HuH-7.5 (cell line): ENCODE measurements around the gene CPED1.

Experiments used
- DNase-seq: peaks from one replicate; pipeline ENCODE4 v3.0.0; 2011; ENCODE audit warnings: low spot score

The CPED1 gene

DNA sequence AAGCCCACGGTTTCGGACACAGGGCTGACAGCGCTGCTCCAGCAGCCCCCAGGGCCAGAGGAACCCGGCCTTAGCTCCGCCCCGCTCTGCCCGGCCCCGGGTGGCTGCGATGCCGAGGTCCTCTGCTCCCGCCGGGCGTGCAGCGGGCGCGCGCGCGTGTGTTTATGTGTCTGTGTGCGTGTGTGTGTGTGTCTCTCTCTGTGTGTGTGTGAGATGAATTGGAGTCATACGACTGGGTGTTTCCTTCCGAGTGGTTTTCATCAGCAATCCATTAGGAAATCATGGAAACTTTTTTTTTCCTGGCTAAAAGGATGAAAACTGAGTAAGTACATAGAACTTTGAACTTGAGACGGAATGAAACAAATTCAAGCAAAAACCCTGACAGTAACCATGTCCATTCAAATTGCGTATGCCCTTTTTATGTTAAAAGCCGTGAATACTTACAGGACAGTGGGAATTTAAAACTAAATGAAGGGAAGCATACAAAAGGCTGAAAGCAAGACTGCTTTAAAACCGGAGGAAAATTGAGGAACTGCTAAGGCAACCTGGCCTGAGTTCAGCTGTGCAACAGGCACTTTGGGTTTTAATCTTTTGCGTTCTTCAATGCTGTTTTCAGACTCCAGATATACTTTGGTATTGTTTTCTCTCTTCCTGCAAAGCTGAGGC lies at the start of gene CPED1:
TSS of gene CPED1 (plus strand) at position 121 of the 666 bp plus-strand sequence. CDS start 911 bp downstream, outside the sequence.
- peak; percentile 32 for DNase-seq

DNA sequence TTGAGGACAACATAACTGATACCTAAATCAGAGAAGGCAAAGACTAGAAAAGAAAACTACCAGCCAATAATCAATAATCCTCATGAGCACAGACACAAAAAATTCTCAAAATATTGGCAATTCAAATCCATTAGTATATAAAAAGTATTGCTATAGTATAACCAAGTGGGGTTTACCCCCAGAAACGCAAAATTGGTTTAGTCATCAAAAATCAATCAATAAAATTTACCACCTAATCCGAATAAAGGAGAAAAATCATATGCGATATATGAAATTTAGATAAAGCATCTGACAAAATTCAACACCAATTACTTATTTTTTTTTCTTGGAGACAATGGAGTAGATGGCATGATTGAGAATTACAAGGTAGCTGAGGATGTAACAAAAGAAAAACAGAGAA lies 49.2 kb upstream of the CPED1 start:
- DNase-seq = no peak

DNA sequence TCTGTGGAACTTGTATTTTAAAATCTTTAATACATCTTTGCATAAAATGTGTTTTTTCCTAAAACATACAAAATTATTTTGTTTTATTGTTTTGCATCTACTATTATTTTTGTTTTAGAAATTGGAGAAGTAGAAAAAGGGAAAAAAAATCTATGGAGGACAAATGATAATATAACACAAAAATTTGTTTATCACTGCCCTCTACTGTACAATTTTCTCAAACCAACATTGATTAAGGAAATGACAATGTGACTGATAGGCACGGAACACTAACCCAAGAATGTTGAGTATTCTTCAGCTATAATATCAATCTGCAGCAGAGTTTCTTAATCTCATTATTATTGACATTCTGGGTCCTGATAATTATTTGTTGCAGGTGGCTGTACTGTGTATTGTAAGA lies 47.4 kb upstream of the CPED1 start:
- DNase-seq = no peak

DNA sequence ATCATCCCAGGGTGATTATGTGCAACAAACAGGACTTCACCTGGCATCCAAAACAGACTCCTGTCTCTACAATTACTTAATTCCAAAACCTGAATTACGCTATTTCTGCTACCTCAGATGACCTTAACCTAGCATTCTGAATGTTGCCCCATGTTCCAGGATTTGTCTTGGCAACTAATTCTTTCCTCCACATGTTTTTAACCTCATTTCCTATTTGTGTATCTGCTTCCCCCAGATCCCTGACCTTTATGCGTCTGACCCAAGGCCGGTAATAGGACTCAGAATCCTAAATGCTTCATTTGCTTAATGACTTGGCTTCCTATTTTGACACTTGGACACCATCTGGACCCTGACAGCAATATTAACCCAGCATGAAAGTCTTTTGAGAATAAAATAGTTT lies 46.7 kb upstream of the CPED1 start:
- no peak for DNase-seq

DNA sequence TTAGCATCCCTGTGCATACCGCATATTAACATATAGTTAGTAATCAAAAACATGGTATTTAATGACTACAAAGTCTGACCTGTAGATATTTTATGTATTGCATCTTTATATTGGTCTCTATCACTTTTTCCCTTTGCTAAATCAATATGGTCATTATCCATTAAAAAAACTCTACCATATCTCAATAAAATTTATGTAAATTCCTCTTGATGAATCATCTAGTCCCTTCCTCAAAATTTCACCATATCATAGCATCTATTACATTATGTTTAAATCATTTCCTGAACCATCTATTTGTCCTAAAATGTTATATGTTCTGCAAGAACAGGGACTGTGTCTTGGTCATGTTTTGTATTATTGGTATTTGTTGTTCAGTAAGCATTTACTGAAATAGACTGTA lies 45.6 kb upstream of the CPED1 start:
- no peak for DNase-seq

DNA sequence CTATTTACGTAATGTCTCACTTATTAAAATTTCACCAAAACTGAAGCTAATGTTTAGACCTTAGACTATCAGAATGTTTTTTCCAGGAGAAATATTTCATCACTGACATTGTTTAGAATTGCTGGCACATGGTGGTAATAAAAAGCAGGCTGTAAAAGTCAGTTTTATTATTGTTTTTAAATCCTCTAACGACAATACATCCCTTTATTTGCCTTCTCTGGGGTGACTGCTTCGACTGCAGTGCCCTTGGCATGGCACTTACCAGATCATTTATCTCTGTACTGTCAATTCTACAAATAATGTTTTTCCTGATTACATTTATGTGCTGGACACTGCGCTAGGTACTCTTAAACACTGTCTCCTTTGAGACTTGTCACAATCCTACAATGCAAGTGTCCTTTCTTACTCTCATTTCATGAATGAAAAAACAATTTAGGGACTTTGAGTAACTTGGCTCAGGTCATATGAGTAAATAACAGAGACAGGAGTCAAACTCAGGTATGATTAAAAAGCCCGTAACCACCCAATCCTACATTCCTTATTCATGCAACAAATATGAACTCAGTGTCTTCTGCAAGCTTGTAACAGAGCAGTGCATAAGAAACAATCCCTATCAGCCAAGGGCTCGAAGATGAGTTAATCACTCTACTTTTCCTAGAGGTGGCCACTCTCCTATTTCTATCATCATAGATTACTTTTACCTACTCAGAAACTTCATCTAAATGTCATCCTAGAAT lies 43.5 kb upstream of the CPED1 start:
- no peak for DNase-seq

DNA sequence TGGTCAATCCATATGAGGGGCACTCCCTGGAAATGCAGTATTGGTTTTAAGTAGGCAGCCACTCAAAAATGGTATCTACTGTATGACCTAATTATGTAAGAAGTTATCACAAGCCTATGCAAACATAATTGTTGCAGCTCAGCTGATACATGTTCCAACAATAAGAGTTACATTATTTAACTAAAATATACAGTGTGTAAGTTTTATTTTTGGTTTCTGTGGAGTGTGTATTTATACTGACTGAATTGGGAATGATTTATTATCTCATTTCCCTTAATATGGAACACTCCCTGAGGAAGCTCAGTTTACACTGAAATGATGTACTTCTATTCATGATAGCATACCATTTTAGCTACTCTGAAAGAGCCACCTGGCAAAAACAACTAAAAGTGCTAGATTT lies 40.5 kb upstream of the CPED1 start:
- no peak for DNase-seq

DNA sequence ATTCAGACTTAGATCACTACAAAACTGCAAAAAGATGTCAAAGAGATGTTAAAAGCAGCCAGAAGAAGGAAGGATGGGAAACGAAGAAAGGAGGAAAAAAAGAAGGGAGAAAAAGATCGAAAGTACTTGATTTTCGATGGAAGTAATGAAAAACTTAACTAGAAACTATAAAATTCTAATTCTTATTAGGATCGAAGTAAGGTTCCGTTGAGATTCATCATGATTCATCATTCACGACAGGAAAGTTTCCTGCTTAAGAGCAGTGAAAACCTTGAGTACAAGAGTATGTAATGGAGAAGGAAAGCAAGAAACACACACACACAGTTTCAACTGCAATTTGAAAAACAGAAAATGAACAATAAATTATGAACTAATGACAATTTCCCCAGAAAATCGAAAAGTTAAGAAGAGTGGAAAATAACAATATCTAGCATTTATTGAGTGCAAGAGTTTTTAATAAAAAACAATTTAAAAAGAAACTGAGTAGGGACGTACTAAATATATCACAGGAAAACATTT lies 39.1 kb upstream of the CPED1 start:
- DNase-seq = no peak

DNA sequence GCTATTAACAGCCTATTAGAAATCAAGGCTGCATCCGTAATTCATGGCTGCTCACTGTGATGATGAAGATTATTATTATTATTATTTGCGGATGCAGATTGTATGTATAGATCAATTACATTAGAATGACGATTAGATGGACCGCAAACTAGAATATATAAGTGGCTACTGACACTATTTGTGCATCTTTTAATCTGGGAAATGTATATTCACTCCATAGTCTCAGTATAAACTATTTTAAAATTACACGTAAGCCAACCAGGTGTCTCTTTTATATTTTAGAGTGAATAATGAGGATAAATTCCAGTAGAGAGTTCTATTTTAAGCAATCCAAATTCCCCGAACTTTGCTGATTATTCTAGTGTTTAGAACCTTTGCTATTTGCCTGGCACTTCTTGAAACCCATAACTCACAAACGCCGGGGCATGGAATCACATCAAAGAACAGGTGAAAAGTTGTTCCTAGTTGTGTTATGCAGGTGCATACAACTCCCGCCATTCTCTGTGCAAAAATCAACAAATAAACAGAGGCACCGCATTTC lies 38.4 kb upstream of the CPED1 start:
- no peak for DNase-seq

DNA sequence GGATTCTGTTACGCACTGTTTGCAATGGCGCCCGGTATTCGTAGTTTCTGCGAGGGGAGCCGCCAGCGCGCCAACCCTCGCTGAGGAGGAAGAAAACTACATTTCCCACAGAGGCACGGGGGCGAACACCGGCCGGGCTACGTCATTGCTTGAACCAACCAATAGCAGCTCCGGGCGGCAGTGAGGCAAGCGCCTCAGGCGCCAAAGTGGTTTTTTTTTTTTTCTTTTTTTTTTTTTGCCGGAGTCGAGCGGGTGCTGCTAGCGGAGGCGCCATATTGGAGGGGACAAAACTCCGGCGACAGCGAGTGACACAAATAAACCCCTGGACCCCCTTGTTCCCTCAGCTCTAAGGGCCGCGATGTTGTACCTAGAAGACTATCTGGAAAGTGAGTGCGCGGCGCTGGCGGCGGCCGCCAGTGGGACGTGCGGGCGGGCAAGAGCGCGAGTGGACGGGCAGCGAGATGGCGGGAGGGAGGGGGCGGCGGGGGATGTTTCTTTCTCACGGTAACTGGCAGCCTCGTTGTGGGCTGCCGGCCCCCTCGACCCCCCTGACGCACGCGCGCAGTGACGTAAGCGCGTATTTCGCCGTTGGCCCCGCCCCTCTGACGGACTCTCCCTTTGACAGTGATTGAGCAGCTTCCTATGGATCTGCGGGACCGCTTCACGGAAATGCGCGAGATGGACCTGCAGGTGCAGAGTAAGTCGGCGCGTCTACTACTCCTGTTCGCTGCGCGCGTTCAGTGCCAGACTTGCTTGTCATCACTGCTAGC lies 37.8 kb upstream of the CPED1 start, which contains the start of gene ING3:
TSS of gene ING3 (plus strand) at position 239 of the 770 bp plus-strand sequence. CDS start at position 359, 120 bp downstream.
- DNase-seq = peak; percentile 70

DNA sequence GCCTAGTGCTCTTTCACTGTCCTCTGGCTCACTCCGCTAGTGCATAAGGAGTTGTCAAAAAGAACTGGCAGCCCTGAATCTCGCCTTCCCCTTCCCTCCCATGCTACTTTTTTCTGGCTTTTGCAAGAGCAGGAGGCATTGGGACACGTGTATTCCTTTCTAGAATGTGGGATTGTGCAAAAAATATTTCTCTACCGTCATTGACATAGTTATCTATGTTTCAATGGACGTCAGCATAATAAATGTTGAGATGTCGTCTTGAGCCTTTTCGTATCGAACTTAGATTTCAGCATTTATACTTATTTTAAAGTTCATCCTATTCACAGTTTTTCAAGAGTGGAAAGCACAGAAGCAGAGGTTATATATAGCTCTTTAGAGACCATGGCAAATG lies 37.2 kb upstream of the CPED1 start:
- no peak for DNase-seq

DNA sequence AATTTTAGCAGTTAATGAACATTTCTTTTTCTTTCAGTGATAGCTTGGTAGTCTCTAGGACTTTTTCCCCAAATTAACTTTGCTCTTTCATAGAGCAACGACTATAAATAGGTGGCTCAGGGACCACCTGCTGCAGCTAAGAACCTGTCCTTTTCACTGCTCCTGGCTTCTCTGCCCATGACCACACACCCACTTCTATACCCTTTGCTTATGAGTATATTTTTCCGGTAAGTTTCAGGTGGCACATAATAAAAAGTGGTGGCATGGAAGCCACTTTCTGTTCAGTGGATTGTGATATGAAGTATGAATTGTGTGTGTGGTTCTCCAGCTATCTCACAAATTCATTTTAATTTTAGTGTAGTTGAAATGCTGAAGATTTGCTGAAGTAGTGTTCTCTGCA lies 36.7 kb upstream of the CPED1 start:
- DNase-seq = no peak

DNA sequence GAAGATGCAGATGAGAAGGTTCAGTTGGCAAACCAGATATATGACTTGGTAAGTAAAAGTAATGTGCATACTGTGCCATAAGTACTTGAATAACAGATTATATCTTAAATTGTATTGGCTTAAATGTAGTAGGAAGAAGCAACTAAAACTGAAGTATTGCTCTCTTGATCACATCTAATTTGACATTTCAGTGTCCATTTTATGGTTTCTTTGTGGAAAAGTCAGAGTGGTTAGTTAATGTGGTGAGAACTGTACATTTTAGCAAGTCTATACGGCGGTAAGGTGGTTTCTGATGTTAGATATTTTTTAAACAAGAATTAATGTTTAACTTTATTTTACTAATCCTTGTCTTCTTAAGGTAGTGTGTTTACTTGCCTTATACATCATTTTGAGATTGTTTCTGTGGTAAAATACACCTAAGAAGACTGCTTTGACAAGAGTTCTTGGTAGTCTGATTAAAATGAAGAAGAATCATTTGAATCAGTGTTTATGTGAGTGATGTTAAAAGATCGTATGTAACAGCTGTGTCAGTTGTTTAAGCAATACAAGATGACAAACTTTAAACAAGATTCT lies 32.8 kb upstream of the CPED1 start:
- DNase-seq = no peak

DNA sequence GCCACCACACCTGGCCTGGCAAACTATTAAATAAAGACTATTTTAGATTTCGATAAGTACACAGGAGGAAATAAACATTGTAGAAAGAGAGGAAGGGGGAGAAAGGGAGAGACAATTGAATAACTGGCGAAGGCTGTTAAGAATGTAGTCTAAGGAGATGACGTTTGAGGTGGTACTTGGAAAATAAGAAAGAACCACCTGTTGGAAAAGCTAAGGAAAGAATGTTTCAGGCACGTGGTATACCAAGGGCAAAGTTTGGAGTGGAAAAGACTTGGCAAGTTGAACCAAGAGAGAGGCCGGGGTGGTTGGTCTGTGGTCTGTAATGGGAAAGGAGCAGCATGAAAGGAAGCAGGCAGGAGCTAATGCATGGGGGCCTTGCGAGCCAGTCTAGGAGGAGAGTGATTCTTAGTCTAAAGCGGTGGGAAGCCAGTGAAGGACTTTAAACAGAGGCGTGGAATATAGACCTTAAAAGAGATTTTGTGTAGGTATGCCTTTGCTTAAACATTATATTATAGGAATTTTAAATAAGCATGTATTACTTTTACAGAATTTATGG lies 28.5 kb upstream of the CPED1 start:
- DNase-seq = no peak

DNA sequence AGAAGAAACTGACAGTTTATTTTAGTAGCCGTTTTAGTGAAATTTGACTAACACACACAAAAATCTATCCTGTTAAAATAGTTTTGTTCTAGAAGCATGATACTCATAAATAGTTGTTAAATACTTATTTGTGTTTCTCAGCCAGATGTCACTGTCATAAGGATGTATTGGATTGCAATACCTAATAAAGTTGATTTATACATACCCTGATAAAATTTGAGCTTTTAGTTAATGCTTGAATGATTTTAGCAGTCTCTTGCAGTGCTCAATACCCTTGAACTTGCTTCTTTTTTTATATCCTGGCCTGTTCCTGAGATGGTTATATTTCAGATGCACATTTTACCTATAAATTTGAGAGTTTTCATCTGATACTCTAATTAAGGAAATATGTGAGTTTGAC lies 27.8 kb upstream of the CPED1 start:
- DNase-seq = no peak

DNA sequence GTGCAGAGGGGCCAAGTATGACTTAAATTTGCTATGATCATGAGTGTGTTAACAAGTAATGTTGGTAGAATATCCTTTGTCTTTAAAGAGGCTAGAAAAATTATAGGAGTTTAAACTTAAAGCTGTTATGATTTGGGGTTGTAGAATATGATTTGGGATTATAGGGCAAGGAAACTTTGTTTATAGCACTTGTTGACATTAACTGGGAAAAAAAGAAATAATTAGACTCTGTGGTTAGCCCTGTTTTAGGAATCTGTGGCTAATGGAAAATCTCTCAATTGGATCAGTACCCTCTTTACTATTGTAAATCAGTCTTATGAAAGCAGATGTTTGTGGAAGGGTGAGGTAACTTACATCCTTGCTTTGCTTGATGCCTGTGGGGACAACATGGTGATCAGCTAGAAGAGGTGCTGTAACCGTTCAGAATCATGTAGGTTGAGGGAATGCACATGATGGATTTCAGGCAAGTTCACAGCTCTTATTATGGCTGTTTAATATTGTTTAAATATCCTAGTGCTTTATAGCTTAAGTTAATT lies 26.8 kb upstream of the CPED1 start:
- DNase-seq = no peak

DNA sequence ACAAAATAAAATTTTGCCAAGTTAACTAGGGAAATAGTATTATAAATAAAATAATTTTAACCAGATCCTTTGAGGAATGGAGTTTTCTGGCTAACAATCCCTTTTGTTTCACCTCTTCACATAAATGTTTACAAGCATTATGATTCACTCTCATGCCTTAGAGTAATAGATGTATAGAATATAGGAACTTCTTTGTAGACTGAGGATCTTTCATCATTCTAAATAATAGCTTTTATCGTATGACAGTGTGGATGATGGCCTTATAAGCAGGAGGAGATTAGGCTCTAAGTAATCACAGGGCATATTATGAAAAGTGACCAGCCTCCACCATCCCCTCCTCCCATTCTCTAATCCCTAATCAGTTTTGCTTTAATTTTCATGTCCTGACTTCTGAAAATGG lies 24.4 kb upstream of the CPED1 start:
- DNase-seq = no peak

DNA sequence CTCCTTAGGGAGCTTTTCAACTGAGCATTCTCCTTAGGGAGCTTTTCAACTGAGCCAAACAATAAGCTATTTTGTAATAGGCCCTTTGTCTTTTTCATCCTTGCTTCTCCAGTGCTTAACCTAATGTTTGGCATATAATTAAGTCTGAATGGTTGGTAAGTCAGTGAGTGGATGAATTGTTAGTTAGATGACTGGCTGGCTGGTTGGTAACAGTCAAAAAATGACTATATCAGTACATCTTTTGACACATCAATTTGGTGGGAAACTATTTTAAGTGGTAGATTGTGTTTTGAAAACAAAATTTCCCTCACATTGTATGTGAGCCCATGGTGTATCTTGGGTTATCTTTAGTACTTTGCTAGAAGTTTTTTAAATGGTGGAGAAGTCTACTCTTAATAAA lies 21.6 kb upstream of the CPED1 start:
- DNase-seq = no peak

DNA sequence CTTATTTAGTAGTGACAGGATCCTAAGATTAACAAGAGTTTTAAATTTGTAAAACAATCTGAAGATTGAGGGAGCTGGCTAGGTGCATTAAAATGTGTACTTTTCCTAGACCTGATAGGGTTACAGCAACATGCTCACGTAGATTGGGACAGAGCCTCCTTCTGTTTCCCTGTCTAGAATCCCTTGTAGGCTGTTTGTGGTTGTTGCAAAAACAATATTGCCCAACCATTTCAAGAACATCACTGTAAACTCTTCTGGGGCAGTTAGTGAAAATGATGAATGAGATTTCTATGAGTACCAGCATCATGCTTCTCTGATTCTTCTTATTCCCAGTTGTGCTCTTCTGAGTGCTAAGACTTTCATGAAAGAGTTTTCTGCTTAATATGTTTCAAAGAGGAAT lies 14.7 kb upstream of the CPED1 start:
- no peak for DNase-seq

DNA sequence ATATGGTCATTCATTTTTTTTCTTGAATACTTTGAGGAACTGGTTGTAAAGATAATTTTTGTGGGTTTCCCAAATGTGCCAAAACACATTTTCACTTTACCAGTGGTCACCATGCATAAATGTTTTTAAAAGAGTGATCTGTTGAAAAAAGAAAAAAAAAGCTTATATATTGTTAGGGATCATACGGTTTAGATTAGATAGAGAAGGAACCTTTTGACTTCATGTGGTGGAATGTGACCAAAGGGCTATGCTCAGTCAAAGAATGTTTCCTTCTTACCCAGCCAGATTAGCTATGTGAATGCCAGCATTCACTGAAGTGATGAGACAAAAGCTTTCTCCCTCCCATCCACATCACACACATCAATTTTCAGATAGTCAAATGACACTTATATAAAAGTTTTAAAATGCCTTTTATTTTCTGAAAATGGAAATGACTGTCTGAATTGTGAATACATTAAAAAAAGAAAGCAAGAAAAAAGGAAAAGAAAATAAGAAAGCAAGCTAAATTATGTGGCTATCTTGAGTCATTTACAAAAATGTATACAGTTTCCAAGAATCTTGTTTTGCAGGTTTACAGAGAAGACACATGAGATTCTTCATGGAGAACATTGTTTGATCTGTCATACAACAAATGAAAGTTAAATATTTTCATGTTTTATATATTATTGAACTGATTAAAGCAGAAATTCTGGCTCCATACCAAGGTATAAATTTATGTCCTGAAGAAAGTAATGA lies 8.6 kb upstream of the CPED1 start:
- no peak for DNase-seq

DNA sequence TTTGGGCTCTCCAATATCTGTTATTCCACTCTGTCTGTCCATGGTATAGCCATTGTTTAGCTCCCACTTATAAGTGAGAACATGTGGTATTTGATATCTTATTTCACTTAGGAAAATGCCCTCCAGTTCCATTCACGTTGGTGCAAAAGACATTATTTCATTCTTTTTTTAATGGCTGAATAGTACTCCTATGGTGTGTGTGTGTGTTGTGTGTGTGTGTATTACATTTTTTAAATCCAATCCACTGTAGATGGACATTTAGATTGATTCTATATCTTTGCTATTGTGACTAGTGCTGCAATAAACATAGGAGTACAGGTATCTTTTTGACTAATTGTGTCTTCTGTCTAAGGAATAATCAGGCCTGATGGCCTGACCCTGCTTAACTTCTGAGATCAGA lies 7.4 kb upstream of the CPED1 start:
- no peak for DNase-seq
